Kidney epithelial cell (primary cell): ENCODE measurements around the gene LRRFIP1. TPM values are rescaled to one million over a fixed set of nuclear protein-coding genes. Genes with fewer than 3 reads are reported as not detected.

Experiments
- DNase-seq: peaks from one replicate; pipeline ENCODE4 v3.0.0-alpha.2; 2010; ENCODE audit warnings: low read depth
- H3K27me3 ChIP-seq: 2 replicates; pipeline ENCODE4 v1.6.0; 2011; ENCODE audit warnings: low read length; ENCODE audit not compliant: control insufficient read depth, insufficient read depth
- H3K36me3 ChIP-seq: 2 replicates; pipeline ENCODE4 v1.5.1; 2011; ENCODE audit warnings: low read length; ENCODE audit not compliant: control insufficient read depth, insufficient read depth
- H3K4me3 ChIP-seq: 2 replicates; pipeline ENCODE4 v1.5.1; 2011; ENCODE audit warnings: low read depth, mild to moderate bottlenecking, control low read depth, low read length
- CTCF ChIP-seq: IDR thresholded peaks from 2 replicates; pipeline ENCODE4 v1.5.1; 2011; ENCODE audit warnings: mild to moderate bottlenecking, moderate library complexity, low read length, control low read depth, inconsistent platforms; ENCODE audit not compliant: insufficient read depth, poor library complexity, severe bottlenecking
- total RNA-seq: library from RNA; depleted of rRNA; stranded (reverse); fragments of >200 nt; gene quantifications from 2 replicates; pipeline ENCODE4 v1.2.3, GENCODE V29; 2015

Gene LRRFIP1
- total RNA-seq, 1 donor from 2014 or later: 97.5 TPM

GRCh38 chr2:237629739-237630138, 2.4 kb downstream of the LRRFIP1 start:
- no peak for TF ChIP-seq CTCF
- Histone ChIP-seq H3K36me3 (no peaks in the 10 kb centered on the region), H3K4me3 (no peak overlapping the region), H3K27me3 (peaks cover 3% of the 10 kb centered on the region)
- peak; percentile 65 for DNase-seq

GRCh38 chr2:237630216-237631000, 3.0 kb downstream of the LRRFIP1 start:
- no peak for TF ChIP-seq CTCF
- Histone ChIP-seq H3K27me3 (peaks cover 3% of the 10 kb centered on the region), H3K36me3 (no peaks in the 10 kb centered on the region), H3K4me3 (no peak overlapping the region)
- no peak for DNase-seq

GRCh38 chr2:237631007-237631785, 3.8 kb downstream of the LRRFIP1 start:
- peak; percentile 67 for DNase-seq
- H3K4me3 ChIP-seq: no peak overlapping the region
- peaks cover 3% of the 10 kb centered on the region for H3K27me3 ChIP-seq
- H3K36me3 ChIP-seq: no peaks in the 10 kb centered on the region
- no peak for TF ChIP-seq CTCF

GRCh38 chr2:237631801-237632585, 4.6 kb downstream of the LRRFIP1 start:
- no peak for TF ChIP-seq CTCF
- Histone ChIP-seq H3K36me3 (no peaks in the 10 kb centered on the region), H3K4me3 (no peak overlapping the region), H3K27me3 (peaks cover under 1% of the 10 kb centered on the region)
- no peak for DNase-seq

GRCh38 chr2:237633061-237633561, 5.7 kb downstream of the LRRFIP1 start:
- no peak for DNase-seq
- no peaks in the 10 kb centered on the region for H3K36me3 ChIP-seq
- TF ChIP-seq CTCF: no peak
- H3K27me3 ChIP-seq: no peaks in the 10 kb centered on the region
- H3K4me3 ChIP-seq: no peak overlapping the region
